DMS 273 (cell line): Measurements from ENCODE around the gene RSPH9.
"Not testable (repeated sequence)": the region's sequence is repeated elsewhere in the genome, so short reads cannot be mapped to it uniquely, and the experiment has no call there.

Source experiments
- DNase-seq: peaks from one replicate; lab custom pipeline; 2025; ENCODE audit not compliant: unreplicated experiment; lab: John Stamatoyannopoulos, UW

Gene RSPH9

DNA sequence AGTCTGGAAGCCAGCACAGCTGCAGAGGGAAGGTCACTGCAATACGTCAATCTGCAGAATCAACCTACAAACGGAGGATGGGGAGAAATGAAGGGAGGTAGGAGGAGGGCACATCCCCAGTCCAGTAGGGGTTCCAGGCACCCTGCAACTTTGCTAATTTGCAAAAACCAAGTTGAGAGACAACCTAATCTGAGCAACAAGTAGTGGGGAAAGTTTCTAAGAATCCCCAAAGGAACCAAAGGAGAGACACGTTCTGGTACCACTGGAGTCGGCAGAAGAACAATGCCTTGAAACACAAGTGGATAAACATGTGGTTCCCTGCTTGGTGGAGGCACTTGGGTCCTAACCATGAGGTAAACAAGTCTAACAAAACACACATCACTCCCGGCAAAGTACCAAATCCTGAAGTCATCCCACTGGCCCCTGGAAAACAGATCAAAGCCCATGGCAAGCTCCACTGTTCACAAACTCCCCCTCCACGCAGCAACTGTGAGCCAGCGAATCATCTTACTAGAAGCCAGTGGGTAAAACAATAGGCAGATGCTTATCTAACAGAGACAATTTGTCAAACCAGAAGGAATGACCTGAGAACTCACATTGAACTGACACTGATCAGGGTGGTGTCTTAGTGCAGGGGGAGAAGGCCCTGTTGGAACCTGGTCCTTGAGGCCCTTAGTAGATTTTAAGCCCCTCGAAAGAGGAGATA lies 38.0 kb downstream of the RSPH9 start:
- no peak for DNase-seq

DNA sequence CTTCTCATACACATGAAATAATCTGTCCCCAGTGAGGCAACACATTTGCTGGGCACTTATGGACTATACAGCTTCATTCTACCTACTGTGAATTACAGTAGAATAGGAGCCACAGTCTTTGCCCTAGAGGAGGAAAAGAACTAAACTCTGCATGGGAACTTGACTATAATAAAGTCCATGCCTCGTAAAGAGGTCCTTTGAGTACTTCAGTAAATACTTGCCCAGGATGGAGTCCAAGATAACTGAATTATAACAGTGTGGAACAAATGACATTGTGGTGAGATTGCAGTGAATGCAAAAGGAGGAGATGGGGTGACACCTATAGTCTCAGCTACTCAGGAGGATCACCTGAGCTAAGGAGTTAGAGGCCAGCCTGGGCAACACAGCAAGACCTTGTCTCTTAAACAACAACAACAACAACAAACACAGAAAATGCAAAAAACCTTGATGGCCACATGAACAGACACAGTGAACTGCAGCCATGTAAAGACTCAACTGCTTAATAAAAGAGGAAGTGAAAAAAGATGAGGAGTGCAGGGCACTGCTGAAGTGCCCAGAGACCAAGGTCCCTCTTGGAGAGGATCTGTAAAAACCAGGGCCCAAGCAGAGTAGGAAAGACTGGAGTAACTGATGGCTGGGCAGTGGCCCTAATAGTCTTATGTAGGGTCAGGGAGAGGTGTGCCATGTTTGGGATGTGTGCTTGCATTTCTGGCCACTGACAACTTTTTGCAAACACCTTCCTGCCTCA lies 39.0 kb downstream of the RSPH9 start:
- no peak for DNase-seq

DNA sequence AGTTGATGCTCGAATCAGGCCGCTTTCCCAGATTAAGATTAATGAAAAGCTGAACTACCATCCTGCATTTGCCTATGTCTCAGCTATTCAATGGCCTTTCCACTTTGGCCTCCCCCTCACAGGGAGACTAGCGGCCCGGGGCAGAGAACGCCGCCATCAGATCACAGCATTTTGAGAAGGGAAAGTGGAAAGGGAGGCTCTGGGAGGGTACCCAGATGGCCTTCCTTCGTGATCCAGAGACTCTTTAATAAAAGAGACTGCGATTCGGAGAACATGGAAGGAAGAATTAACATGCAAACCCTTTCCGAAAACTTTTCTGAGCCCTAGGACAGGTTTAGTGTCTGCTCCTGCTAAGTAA lies 42.2 kb downstream of the RSPH9 start:
- DNase-seq: no peak

DNA sequence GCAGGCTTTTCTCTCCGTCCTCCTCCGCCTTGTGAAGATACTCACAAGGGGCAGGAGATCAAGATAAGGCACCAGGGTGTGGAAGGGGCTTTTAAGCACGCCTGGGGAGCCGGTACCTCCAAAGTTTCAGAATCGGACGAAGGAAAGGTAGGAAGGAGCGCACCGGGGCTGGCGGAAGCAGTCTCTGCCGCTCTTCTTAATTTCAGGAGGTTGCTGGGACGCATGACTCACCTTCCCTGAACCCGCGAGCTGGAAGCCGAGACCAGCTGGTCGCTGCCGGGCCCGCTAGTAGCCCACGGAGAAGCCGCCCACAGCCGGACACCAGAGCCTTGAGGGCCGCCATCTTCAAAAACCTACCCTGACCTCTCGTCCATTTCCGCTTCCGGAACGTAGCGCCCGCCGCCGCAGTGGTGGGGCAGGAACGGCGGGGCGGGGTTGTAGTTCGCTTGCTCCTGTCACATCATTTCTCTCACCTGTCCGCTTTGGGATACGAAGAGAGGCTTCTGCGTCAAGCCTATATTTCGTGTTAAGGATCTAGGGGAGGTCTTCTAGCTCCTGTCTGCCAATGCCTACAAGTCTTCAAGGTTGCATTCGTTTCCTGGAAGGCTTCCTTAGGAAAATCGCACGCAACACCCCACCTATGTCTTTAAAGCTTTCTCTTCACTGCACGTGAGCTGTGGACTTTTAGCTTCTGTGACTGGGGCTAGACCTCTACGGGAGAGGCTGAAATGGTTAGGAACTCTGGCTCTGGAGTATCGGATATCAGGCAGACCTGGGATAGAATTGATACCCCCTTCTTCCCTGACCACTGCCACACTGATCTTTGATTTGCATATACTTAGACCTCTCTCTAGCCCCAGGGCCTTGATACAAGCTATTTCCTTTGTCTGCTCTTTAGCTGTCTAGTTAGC lies 42.9 kb downstream of the RSPH9 start, which contains the start of gene MRPS18A:
Gene MRPS18A, minus strand, starts transcription at position 355 of the 911 bp plus-strand sequence. Its CDS starts 12 bp downstream, at position 343.
- peak; percentile 85 for DNase-seq

DNA sequence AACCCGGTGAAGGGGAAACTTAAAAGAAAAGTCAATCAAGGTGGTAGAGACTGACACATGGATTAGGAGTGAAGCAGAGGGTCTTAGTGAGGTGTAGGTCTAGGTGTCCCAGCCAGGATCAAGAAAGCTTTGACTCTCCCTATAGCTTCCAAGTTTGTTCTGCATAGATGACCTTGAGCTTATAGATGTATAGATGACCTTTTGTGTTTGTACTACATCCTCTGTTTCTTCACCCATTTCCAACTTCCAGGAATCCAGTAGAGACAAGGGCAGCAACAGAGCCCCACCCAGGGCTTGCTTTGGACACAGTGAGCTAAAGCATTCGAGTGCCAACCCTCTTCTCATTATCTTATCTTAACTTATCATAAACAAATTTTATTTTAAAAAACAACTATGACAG lies 44.6 kb downstream of the RSPH9 start:
- DNase-seq: no peak

DNA sequence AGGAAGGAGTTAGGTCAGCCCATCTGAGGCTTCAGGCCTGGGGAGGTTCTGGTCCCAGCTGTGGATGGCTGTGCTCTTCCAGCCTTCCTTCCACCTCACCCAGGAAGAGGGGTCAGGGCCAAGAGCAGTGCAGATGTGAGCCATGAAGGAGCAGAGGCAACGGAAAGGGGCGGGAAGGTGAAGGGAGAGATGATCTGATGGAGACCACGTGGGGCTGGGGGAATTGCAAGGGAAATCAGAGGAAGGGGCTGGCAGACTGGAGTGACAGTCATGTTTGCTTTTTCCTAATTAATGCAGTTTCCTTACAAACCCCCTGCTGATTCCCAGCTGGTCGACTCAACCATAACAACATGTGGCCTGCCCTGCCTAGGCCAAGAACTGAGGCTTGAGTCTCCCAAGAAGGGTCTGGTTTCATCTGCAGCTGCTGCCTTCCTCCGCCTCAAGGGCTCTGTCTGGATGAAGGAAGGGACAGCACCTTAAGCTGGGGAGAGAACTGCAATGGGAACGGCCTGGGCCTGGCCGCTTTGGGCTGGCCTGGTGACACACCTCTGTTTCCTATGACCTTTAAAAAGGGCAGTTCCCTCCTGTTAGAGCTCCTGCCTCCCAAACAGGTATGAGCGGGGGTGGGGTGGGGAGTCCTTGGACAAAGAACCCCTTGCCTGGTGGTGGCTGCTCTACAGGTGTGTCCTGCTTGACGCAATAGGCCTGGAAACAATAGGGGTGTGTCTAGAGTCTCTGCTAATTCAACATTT lies 50.6 kb downstream of the RSPH9 start:
- peak; percentile 98 for DNase-seq

DNA sequence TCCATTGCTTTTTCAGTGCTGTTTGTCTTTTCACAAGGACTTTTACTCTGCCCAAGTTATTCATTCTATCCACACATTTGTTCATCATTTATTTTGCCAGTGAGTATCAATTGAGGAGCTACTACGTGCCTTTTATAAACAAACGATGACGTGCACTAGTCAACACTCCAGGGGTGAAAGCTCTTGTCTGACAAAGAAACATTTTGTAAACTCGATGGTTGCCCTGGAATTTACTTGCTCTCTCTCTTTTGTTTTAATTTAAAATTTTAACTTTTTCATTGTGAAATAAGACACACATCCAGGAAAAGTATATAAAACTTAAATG lies 51.1 kb downstream of the RSPH9 start:
- DNase-seq: peak; percentile 58

DNA sequence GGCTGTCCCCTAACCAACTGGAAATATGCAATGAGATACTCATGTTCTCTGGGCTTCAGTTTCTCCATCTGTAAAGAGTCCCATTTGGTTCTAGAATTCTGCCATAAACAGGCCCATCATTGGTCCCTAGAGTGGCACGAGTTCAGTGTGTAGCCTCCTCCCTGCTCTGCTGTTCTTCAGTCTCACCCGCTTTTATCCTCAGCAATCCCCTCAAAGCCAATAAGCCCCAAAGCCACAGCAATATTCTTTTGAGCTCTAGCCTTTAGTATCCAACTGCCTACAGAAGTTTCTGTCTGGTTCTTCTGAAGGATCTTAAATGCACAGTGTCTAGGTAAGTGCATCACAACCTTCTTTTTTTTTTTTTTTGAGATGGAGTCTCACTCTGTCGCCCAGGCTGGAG lies 52.6 kb downstream of the RSPH9 start:
- DNase-seq: no peak

DNA sequence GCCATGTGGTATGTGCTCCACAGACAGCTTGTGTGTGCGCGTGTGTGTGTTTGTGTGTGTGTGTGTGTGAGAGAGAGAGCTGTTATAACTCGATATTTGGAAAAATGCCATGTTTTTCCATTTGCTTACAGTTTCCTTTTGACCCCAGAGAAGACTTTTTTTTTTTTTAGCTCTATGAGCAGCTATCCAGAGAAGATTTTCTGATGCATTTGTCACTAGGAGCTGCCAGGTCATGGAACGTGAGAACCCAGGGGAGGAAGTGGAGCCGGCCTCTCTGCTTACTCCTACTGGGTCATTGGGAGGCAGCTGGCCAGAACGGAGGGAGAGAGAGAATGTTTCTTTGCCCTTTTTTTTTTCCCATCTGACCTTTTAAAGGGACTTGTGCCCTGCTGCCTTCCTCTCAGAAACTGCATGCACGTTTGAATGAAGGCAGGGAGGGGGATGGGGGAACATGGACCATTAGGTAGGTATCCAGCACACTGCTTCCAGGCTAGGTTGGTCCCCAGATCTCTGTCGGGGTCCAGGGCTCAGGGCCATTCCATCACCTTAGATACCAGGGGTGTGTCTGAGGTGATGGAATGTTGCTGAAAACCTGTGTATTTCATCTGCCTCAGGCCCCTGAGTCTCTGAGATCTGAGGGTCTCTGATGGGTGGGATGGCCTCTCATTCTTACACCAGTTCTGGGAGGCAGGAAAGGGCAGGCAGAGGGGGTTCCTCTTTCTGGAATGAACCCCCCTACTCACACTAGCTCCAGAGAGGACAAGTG lies 53.9 kb downstream of the RSPH9 start:
- DNase-seq: peak; percentile 89

DNA sequence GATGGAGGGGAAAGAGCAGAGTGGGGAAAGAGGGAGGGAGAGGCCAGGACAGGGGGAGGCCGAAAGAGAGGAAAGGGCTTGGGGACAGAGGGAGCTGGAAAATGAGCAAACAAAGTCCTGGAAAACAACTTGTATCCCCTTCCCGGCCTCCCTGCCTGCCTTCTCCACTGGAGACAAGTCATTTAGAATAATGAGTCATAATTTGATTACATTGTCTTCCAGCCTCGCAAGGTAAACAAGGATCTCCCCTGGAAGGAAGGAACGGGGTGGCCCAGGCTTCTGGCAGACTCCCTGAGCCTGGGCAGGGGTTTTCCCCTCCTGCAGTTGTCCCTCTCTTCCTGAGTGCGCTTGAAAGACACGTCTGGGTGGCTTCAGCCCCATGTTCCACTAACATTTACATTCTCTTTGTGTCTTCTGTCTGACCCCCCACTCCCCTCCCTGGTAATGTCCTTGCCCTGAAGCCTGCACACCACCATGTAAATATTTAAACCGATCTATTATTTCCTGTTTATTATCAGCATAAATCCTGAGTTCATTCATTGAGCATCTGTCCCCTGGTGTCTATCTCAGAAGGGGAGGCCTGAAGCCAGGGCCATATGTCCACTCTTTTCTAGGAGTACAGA lies 54.8 kb downstream of the RSPH9 start:
- DNase-seq: peak; percentile 84

DNA sequence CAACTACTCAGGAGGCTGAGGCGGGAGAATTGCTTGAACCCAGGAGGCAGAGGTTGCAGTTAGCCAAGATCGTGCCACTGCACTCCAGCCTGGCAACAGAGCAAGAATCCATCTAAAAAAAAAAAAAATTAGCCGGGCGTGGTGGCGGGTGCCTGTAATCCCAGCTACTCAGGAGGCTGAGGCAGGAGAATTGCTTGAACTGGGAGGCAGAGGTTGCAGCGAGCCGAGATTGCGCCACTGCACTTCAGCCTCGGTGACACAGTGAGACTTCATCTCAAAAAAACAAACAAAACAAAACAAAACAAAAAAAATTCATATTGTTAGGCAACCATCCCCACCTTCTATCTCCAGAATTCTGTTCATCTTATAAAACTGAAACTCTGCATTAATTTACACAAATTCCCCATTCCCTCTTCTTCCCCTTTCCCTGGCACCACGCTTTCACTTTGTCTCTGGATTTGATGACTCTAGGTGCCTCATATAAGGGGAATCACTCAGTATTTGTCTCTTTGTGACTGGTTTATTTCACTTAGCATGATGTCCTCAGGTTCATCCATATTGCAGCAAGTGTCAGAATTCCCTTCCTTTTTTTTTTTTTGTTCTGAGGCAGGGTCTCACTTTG lies 56.2 kb downstream of the RSPH9 start:
- not testable (repeated sequence) for DNase-seq

DNA sequence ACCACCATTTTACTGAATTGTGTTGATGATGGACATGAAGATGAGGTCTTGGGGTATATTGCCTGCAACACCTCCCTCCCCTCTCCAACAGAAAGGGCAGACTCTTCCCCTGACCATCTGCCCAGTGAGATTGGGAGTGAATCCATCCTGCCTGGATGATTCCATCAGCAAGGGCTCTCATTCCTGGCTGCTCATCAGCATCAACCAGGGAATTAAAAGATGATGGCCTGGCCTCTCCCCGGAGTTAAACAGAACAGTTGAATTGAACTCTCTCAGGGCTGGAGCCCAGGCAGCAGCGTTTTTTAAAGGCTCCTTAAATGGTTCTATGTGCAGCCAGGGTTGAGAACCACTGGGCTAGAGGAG lies 57.3 kb downstream of the RSPH9 start:
- DNase-seq: peak; percentile 55

DNA sequence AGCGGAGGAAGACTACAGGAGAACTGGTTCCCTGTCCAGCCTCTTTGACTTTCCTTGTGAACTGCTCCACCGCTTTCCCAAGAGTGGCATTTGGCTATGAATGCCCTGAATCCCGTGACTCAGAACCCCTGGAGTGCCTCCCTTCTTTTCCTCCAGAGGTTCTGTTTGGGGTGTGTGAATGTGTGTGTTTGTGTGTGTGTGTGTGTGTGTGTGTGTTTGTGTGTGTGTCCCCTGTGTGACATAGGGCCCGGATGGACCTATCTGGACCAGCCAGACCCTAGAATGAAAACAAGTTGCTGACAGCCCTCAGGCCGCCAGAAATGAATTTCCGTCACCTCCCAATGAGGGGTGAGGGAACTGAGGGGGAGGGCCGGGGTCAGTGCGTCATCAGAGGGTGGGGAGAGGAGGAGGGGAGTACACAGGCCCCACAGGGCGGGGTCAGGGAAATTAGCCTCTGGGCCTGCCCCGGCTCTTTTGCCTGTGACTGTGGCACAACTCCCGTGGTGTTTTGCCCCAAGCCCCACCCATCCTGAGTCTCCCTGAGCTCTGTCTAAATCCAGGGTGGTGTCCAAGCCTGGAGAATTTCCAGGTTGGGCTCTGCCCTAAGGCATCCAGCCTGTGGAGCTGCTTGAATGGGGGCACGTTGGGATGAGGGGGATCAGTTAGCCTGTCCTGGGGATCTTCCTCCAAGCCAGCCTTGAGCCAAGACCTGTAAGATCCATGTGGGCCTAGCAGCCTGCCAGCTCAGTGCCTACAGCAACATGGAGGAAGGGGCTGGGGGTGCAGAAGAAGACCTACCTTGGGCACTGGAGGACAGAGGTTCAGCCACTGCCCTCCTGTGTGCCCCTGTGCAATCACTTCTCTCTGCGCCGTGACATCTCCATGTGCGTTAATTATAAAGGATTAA lies 58.0 kb downstream of the RSPH9 start:
- peak; percentile 94 for DNase-seq

DNA sequence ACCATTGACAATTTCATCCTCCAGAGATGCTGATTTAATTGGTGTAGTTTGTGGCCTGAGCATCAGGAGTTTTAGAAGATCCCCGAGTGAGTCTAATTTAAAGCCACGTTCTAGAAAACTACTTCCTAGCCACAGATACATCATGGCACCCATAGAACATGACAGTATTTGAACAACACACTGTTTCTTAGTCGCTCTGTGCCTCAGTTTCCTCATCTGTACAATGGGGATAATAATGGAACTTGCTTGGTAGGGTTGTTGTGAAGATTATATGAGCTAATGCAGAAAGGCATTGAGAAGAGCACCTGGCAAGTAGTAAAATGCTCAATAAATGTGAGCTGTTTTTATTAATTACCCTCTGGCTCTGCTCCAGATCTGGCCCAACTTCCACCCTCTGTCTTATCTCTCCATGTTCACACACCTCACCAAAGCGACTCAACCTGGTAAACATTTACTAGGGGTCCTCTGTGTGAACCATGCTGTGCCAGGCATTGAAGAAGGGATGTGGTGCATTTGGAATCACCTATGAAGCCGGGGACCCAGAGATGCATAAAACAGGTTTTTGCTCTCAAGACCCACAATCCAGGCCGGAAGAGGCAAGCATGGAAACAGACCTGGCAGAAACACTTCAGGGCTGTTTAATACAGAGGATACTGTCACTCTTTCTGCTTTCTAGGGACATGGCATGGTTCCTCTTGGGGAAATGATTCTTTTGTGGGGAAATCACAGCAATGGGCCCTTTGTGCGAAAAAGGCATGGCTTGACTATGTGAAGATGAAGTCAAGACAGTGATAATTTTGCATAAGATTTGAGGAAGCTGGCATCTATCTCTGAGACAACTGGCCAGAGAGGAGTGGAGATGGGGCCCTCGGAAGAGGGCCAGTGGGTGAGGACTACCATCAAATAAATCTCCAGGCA lies 58.9 kb downstream of the RSPH9 start:
- no peak for DNase-seq

DNA sequence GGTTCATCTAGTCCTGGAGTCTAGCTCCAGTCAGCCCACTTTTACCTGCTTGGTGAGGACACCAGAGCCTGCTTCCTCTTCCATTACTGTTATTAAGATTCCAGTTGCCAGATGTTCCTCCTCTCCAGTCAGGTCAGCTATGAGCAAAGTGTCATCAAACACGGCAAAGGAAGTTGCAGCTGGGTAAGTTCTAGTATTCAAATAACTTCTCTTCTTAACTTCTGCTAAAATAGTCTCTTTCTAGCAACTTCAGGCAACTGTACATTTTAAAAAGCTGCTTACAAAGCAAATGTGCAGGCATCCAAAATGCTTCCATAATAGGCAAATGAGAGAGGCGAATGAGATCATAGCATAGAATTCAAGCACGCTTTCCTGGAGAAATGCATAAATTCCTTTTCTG lies 61.2 kb downstream of the RSPH9 start:
- DNase-seq: peak; percentile 37

DNA sequence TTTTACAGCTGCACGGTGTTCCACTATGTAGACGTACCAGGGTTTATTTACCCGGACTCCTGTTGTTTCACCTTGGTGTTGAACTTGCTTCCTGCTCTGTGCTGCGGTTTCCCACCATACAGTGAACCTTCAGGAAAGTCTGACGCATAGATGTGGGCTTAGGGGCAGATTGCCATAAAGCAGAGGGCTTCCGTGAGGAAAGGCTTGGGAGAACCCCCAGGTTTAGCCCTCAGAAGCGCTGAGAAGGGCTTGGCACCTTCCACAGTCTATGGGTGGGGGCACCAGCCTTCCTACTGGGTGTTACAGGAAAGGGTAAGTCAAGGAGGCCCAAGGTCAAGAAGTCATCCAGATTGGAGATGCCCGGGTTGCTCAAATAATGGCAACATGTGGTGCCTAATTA lies 62.0 kb downstream of the RSPH9 start:
- no peak for DNase-seq

DNA sequence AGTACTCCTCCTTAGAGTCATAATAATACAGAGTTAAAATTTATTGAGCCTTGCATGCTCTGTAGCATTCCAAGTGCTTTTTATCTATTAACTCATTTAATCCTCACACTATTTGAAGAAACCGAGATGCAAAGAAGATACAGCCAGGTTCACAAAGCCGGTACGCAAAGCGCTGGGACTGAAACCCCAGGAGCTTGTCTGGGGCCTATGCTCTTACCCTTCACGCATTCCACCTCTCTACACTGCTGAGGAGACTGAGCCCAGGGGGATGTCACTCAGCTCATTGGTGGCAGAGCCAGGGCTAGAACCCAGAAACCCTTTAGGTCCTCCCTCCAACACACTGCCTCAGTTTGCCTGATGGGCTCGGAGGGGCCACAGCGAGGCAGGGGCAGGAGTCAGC lies 62.4 kb downstream of the RSPH9 start:
- DNase-seq: no peak
